Stomach (tissue), 9 donors: Measurements from ENCODE around the gene CHD1. TPM values are rescaled to one million over a fixed set of nuclear protein-coding genes. Genes with fewer than 3 reads are reported as not detected.

Experiments
- DNase-seq, 2 donors: peaks; one replicate each; pipeline versions ENCODE4 v3.0.0 to v3.0.0-alpha.2; 2013 to 2019
- H3K27ac ChIP-seq, 5 donors: fragments of 200-600 bp in 4 of 5; sonication (generic) in 4 of 5; one replicate each; pipeline ENCODE4 v1.5.1; 2013 to 2019; ENCODE audit warnings: mild to moderate bottlenecking in 1 of 5, moderate library complexity in 1 of 5
- H3K27me3 ChIP-seq, 3 donors: fragments of 200-600 bp; sonication (generic); one replicate each; pipeline ENCODE4 v1.5.1; 2017 to 2019; ENCODE audit warnings: mixed run types in 1 of 3
- H3K36me3 ChIP-seq, 4 donors: fragments of 200-600 bp; sonication (generic); 1 replicate in 3 of 4; 2 replicates in 1 of 4; pipeline ENCODE4 v1.5.1; 2016 to 2019
- H3K4me1 ChIP-seq, 4 donors: fragments of 200-600 bp; sonication (generic); one replicate each; pipeline ENCODE4 v1.5.1; 2016 to 2019
- H3K4me3 ChIP-seq, 4 donors: fragments of 200-600 bp; sonication (generic) in 3 of 4; one replicate each; pipeline ENCODE4 v1.5.1; 2016 to 2019; ENCODE audit warnings: mild to moderate bottlenecking in 1 of 4
- H3K9me3 ChIP-seq, 4 donors: fragments of 200-600 bp; sonication (generic); one replicate each; pipeline ENCODE4 v1.5.1; 2016 to 2019
- CTCF ChIP-seq, 7 experiments: fragments of 450-650 bp in 4 of 7; fragments of 200-600 bp in 3 of 7; sonication (generic) in 3 of 7; IDR thresholded peaks; one replicate each; pipeline ENCODE4 v1.5.1; 2016 to 2019; ENCODE audit warnings: antibody characterized with exemption in 7 of 7, control low read depth in 2 of 7, mild to moderate bottlenecking in 1 of 7
- EP300 ChIP-seq: sonication (generic); formaldehyde crosslinking; IDR thresholded peaks from one replicate; pipeline ENCODE4 v1.6.1; 2017; ENCODE audit warnings: antibody characterized with exemption
- POLR2A ChIP-seq, 4 donors: fragments of 450-650 bp; IDR thresholded peaks; one replicate each; pipeline ENCODE4 v1.6.1; 2016; ENCODE audit warnings: antibody characterized with exemption in 4 of 4, control low read depth in 2 of 4, mild to moderate bottlenecking in 1 of 4, moderate library complexity in 1 of 4
- POLR2AphosphoS5 ChIP-seq, 3 donors: sonication (generic); formaldehyde crosslinking; IDR thresholded peaks; one replicate each; pipeline ENCODE4 v1.6.1; 2016; ENCODE audit warnings: antibody characterized with exemption in 3 of 3
- WGBS, 5 donors: extraction: QIAGEN DNeasy Blood & Tissue Kit in 3 of 5; methylation state at CpG; one replicate each; pipeline versions ENCODE4 v1.1.5 to v1.1.7; 2013 to 2018; 5-methylcytosine and 5-hydroxymethylcytosine counted together
- intact Hi-C: fragments of 100-400 bp; cut with DNase I; formaldehyde crosslinking; loops from one replicate; pipeline ENCODE4 v1.15.1; 2023; ENCODE audit warnings: low total_unique reads
- polyA plus RNA-seq, 3 donors: library from polyadenylated mRNA; stranded (reverse); fragments of 200-250 nt; gene quantifications; one replicate each; pipeline ENCODE4 v1.2.3, GENCODE V29; 2013
- total RNA-seq, 5 donors: library from RNA; depleted of rRNA; stranded (reverse); fragments of >200 nt; gene quantifications; one replicate each; pipeline versions ENCODE4 v1.1.0 to v1.2.3, GENCODE V29; 2014 to 2016
- donor health status: healthy with polysubstance abuse.
- donor health status: Bipolar disorder and iron deficiency.
- donor health status: healthy.

Gene CHD1
- total and polyA plus RNA-seq, 8 donors, result 8.0 to 119 (median 36.2) TPM

- intact Hi-C loops, result no loop called here
- H3K9me3 ChIP-seq, result no peaks in the 10 kb centered on the region
- no peak for DNase-seq
- H3K36me3 ChIP-seq, result peaks cover 0 to 39% (median 25%) of the 10 kb centered on the region in 4 donors
- peaks cover 4 to 81% (median 34%) of the 10 kb centered on the region in 4 donors for H3K4me1 ChIP-seq
- no peaks in the 10 kb centered on the region for H3K27me3 ChIP-seq
- H3K27ac ChIP-seq, result no peak overlapping the region
- 54 to 83% (median 69%) methylated on average over 2 of the region's 2 CpGs for WGBS, 5 donors
- H3K4me3 ChIP-seq, result no peak overlapping the region
- TF ChIP-seq POLR2A (IDR thresholded peaks at IDR 0.05) (no peak), POLR2AphosphoS5 (IDR thresholded peaks at IDR 0.05) (no peak), EP300 (no peak), CTCF (IDR thresholded peaks at IDR 0.05) (no peak)
Observed at GRCh38 chr5:98916540-98916939, 12.3 kb downstream of the CHD1 start.

- H3K4me3 ChIP-seq, result no peak overlapping the region
- H3K27me3 ChIP-seq, result no peaks in the 10 kb centered on the region
- TF ChIP-seq POLR2AphosphoS5 (IDR thresholded peaks at IDR 0.05) (no peak), EP300 (no peak), CTCF (IDR thresholded peaks at IDR 0.05) (no peak)
- H3K9me3 ChIP-seq, result no peaks in the 10 kb centered on the region
- DNase-seq, result no peak
- H3K36me3 ChIP-seq, result peaks cover 0 to 24% (median 9%) of the 10 kb centered on the region in 4 donors
- peaks cover 4 to 77% (median 40%) of the 10 kb centered on the region in 4 donors for H3K4me1 ChIP-seq
- intact Hi-C loops, result no loop called here
- H3K27ac ChIP-seq, result no peak overlapping the region
Observed at GRCh38 chr5:98913911-98914310, 14.9 kb downstream of the CHD1 start.

GRCh38 chr5:98911280-98912040, 17.3 kb downstream of the CHD1 start:
- H3K36me3 ChIP-seq, result peaks cover 0 to 12% (median 2%) of the 10 kb centered on the region in 4 donors
- no peaks in the 10 kb centered on the region for H3K9me3 ChIP-seq
- TF ChIP-seq POLR2A (IDR thresholded peaks at IDR 0.05) (no peak), POLR2AphosphoS5 (IDR thresholded peaks at IDR 0.05) (no peak), CTCF (IDR thresholded peaks at IDR 0.05) (no peak), EP300 (no peak)
- DNase-seq, result no peak
- no peaks in the 10 kb centered on the region for H3K27me3 ChIP-seq
- no peak overlapping the region for H3K4me3 ChIP-seq
- intact Hi-C loops, result no loop called here
- H3K27ac ChIP-seq, result no peak overlapping the region
- 79 to 84% (median 81%) methylated on average over 5 of the region's 5 CpGs for WGBS, 5 donors
- H3K4me1 ChIP-seq, result peaks cover 4 to 66% (median 38%) of the 10 kb centered on the region in 4 donors

- Histone ChIP-seq H3K9me3 (no peaks in the 10 kb centered on the region), H3K27ac (no peak overlapping the region), H3K36me3 (peaks cover 0 to 10% (median 7%) of the 10 kb centered on the region in 4 donors), H3K27me3 (no peaks in the 10 kb centered on the region), H3K4me3 (no peak overlapping the region), H3K4me1 (peaks cover 1 to 51% (median 28%) of the 10 kb centered on the region in 4 donors)
- intact Hi-C loops, result loop anchor here (5.0 kb wide), 1 partner anchor 148 kb away; no protein-coding TSS in a partner anchor
- WGBS, 5 donors, result 84 to 89% (median 86%) methylated on average over 2 of the region's 2 CpGs
- DNase-seq, result no peak
- TF ChIP-seq POLR2AphosphoS5 (IDR thresholded peaks at IDR 0.05) (no peak), POLR2A (IDR thresholded peaks at IDR 0.05) (no peak), EP300 (no peak), CTCF (IDR thresholded peaks at IDR 0.05) (no peak)
Observed at GRCh38 chr5:98909363-98909762, 19.4 kb downstream of the CHD1 start.
